Islet of Langerhans (tissue), 1 donor: ENCODE measurements around the gene DCAF5.

Experiments
- FAIRE-seq: peaks from one replicate; lab custom pipeline; 2011; peaks lifted over from hg19 to GRCh38; lab: Jason Lieb, UNC

Gene DCAF5

GRCh38 chr14:69004731-69005431 is 148.0 kb downstream of the DCAF5 start:
- FAIRE-seq = no peak

GRCh38 chr14:69003626-69004025 is 149.3 kb downstream of the DCAF5 start:
- FAIRE-seq = no peak

GRCh38 chr14:69002069-69002468 is 150.8 kb downstream of the DCAF5 start:
- FAIRE-seq = no peak

GRCh38 chr14:69001375-69001774 is 151.5 kb downstream of the DCAF5 start:
- FAIRE-seq = no peak
